ENCODE measurements around the gene UNC13C. TPM values are rescaled to one million over a fixed set of nuclear protein-coding genes. Genes with fewer than 3 reads are reported as not detected.

UNC13C gene
- total and polyA plus RNA-seq, 8 donors = 0.03 to 6.4 (median 2.3) TPM; not detected in 3

GRCh38 chr15:54088837-54089236, 110.6 kb downstream of the UNC13C start:
- 84 to 89% (median 85%) methylated on average over 2 of the region's 2 CpGs for WGBS, 5 donors
- intact Hi-C loops (cut with DNase I; ENCODE audit: low total_unique reads) = no loop called here

GRCh38 chr15:54089776-54090175, 111.5 kb downstream of the UNC13C start:
- no peaks in the 10 kb centered on the region for H3K27me3 ChIP-seq
- H3K4me1 ChIP-seq = no peaks in the 10 kb centered on the region
- no peak for DNase-seq
- TF ChIP-seq POLR2A (IDR thresholded peaks at IDR 0.05) = no peak
- no peak for TF ChIP-seq CTCF (IDR thresholded peaks at IDR 0.05)
- TF ChIP-seq EP300 (IDR thresholded peaks at IDR 0.05) = no peak
- TF ChIP-seq POLR2AphosphoS5 (IDR thresholded peaks at IDR 0.05) = no peak
- 75 to 88% (median 80%) methylated on average over 3 of the region's 3 CpGs for WGBS, 5 donors
- no peak overlapping the region for H3K4me3 ChIP-seq
- no peak overlapping the region for H3K27ac ChIP-seq
- H3K36me3 ChIP-seq = no peaks in the 10 kb centered on the region
- intact Hi-C loops (cut with DNase I; ENCODE audit: low total_unique reads) = no loop called here
- H3K9me3 ChIP-seq = no peaks in the 10 kb centered on the region

More at GRCh38 chr15:54088837-54089236, 110.6 kb downstream of the UNC13C start:
- no peaks in the 10 kb centered on the region for H3K4me1 ChIP-seq
- TF ChIP-seq POLR2AphosphoS5 (IDR thresholded peaks at IDR 0.05) = no peak
- H3K27me3 ChIP-seq = peaks cover 0 to under 1% (median 0%) of the 10 kb centered on the region in 3 donors
- no peak overlapping the region for H3K4me3 ChIP-seq
- H3K27ac ChIP-seq = no peak overlapping the region
- DNase-seq = no peak
- H3K9me3 ChIP-seq = no peaks in the 10 kb centered on the region
- H3K36me3 ChIP-seq = no peaks in the 10 kb centered on the region

GRCh38 chr15:54091651-54092050, 113.4 kb downstream of the UNC13C start:
- Histone ChIP-seq H3K36me3 (no peaks in the 10 kb centered on the region), H3K27me3 (no peaks in the 10 kb centered on the region), H3K9me3 (no peaks in the 10 kb centered on the region), H3K4me3 (no peak overlapping the region), H3K4me1 (no peaks in the 10 kb centered on the region), H3K27ac (no peak overlapping the region)
- WGBS, 5 donors = 57 to 77% (median 74%) methylated on average over 2 of the region's 2 CpGs
- DNase-seq = no peak
- TF ChIP-seq POLR2A (IDR thresholded peaks at IDR 0.05) (no peak), POLR2AphosphoS5 (IDR thresholded peaks at IDR 0.05) (no peak), EP300 (IDR thresholded peaks at IDR 0.05) (no peak), CTCF (IDR thresholded peaks at IDR 0.05) (no peak)
- intact Hi-C loops (cut with DNase I; ENCODE audit: low total_unique reads) = no loop called here

- intact Hi-C loops (cut with DNase I; ENCODE audit: low total_unique reads) = no loop called here
- no peak for DNase-seq
- WGBS, 5 donors = 76 to 81% (median 78%) methylated on average over 1 of the region's 1 CpG
- no peak overlapping the region for H3K4me3 ChIP-seq
- TF ChIP-seq POLR2A (IDR thresholded peaks at IDR 0.05) (no peak), POLR2AphosphoS5 (IDR thresholded peaks at IDR 0.05) (no peak), CTCF (IDR thresholded peaks at IDR 0.05) (no peak), EP300 (IDR thresholded peaks at IDR 0.05) (no peak)
- no peaks in the 10 kb centered on the region for H3K27me3 ChIP-seq
- no peaks in the 10 kb centered on the region for H3K36me3 ChIP-seq
- H3K9me3 ChIP-seq = no peaks in the 10 kb centered on the region
- no peak overlapping the region for H3K27ac ChIP-seq
- no peaks in the 10 kb centered on the region for H3K4me1 ChIP-seq
Observed at GRCh38 chr15:54094661-54095060, 116.4 kb downstream of the UNC13C start.

- Histone ChIP-seq H3K9me3 (no peaks in the 10 kb centered on the region), H3K4me3 (no peak overlapping the region), H3K27ac (no peak overlapping the region), H3K27me3 (no peaks in the 10 kb centered on the region), H3K36me3 (no peaks in the 10 kb centered on the region), H3K4me1 (no peaks in the 10 kb centered on the region)
- no peak for TF ChIP-seq POLR2AphosphoS5 (IDR thresholded peaks at IDR 0.05)
- TF ChIP-seq EP300 (IDR thresholded peaks at IDR 0.05) = no peak
- no peak for TF ChIP-seq CTCF (IDR thresholded peaks at IDR 0.05)
- TF ChIP-seq POLR2A (IDR thresholded peaks at IDR 0.05) = no peak
- no peak for DNase-seq
- intact Hi-C loops (cut with DNase I; ENCODE audit: low total_unique reads) = no loop called here
Observed at GRCh38 chr15:54097019-54097418, 118.8 kb downstream of the UNC13C start.
